Retinal pigment epithelial cell (primary cell): ENCODE measurements around the gene MRPS2.
"Not testable (repeated sequence)": the region's sequence is repeated elsewhere in the genome, so short reads cannot be mapped to it uniquely, and the experiment has no call there.

ENCODE experiments used
- DNase-seq: peaks from one replicate; pipeline ENCODE4 v3.0.0-alpha.2; 2010; ENCODE audit warnings: low read depth
- H3K4me3 ChIP-seq: 2 replicates; pipeline ENCODE4 v1.5.1; 2011; ENCODE audit warnings: mild to moderate bottlenecking, low read length, control low read depth, moderate library complexity
- TF ChIP-seq, protein P1 (sequence below): conservative IDR thresholded peaks from 2 replicates; pipeline ENCODE4 v1.5.1; 2011; ENCODE audit warnings: low read depth, low read length, control low read depth, inconsistent platforms

The MRPS2 gene

DNA sequence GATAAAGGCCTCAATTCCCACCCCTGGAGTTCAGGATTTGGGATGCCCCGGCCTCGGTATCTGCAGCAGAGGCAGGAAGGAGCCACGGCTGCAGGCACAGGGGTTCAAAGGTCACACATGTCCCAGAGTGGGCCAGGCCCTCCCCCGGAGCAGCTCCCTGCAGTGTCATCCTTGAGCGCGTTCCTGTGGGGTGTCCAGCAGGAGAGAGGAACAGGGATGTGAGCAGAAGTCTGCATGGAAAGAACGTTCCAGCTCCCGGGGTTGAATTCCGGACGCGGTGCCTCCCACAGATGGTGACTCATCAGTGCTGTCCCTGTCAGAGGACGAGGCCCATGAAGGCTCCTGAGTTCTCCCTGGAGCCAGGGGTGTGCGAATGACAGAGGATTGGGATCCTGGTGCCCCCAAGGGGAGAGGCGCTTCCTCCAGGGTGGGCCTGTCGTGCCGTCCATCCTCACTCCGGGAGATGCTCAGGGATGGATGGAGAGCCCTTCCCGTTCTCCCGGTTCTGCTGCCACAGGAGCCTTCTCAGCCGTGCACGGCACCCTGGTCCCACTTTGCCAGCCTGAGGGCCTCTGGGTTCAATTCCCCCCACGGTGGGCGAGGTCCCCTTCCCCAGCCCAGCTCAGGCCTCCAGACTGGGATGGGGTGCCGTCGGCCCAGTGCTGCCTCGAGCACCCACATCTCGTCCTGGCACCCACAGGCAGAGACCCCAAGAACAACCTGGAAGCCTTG lies 23.8 kb downstream of the MRPS2 start:
- no peak for DNase-seq
- TF ChIP-seq, protein P1, sequence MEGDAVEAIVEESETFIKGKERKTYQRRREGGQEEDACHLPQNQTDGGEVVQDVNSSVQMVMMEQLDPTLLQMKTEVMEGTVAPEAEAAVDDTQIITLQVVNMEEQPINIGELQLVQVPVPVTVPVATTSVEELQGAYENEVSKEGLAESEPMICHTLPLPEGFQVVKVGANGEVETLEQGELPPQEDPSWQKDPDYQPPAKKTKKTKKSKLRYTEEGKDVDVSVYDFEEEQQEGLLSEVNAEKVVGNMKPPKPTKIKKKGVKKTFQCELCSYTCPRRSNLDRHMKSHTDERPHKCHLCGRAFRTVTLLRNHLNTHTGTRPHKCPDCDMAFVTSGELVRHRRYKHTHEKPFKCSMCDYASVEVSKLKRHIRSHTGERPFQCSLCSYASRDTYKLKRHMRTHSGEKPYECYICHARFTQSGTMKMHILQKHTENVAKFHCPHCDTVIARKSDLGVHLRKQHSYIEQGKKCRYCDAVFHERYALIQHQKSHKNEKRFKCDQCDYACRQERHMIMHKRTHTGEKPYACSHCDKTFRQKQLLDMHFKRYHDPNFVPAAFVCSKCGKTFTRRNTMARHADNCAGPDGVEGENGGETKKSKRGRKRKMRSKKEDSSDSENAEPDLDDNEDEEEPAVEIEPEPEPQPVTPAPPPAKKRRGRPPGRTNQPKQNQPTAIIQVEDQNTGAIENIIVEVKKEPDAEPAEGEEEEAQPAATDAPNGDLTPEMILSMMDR = no peak
- no peak overlapping the region for H3K4me3 ChIP-seq

DNA sequence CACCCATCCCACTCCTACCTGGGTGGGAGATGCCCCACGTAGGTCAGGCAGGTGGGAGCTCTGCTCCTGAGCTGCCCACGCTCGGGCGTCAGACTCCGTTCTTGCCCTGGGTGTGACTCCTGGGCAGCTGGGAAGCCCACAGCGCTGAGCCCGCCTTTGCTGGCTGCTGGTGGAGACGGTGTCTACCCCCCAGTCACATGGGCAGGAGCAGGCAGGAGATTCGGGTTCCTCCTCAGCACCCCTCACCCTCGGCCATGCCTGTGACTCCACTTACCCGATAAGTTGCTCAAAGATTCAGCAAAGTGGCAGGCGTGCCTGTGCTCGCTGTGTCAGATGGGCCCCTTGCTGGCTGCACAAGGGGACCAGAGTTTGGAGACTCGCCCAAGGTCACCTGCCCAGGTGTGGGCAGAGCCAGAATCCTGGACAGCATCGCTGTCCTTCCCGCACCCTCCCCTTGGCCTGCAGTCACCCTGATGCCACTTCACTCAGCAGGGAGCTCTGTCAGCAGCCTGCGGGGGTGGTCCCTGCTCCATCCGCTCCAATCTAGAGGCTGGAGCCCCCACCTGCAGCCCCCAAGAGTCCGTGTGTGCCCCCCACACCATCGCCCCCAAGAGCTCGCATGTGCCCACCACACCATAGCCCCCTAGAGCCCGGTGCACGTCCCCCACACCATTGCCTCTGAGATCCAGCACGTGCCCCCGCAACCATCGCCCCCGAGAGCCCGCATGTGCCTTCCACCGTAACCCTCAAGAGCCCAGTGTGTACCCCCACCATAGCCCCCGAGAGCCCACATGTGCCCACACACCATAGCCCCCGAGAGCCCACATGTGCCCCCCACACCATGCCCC lies 25.0 kb downstream of the MRPS2 start:
- H3K4me3 ChIP-seq = no peak overlapping the region
- TF ChIP-seq, protein P1 = no peak
- no peak for DNase-seq

DNA sequence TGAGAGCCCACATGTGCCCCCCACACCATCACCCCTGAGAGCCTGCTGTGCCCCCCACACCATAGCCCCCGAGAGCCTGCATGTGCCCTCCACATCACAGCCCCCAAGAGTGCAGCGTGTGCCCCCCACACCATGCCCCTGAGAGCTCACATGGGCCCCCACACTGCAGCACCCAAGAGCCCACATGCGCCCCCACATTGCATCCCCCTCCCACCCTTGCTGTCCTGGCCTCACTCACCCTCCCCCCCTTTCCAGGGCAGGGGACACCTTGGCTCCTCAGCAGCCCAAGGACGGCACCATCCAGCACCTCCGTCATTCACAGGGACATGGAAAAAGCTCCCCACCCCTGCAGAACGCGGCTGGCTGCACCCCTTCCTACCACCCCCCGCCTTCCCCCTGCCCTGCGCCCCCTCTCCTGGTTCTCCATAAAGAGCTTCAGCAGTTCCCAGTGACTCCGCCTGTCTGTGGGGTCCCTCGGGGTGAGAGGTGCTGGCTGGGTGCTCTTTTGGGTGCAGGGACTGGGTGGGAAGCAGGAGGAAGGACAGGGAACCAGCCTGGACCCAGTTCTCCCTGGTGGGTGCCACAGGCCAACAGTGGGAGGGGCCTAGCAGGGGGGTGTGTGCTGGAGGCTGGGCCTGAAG lies 25.7 kb downstream of the MRPS2 start:
- no peak overlapping the region for H3K4me3 ChIP-seq
- DNase-seq = no peak
- TF ChIP-seq, protein P1 = no peak

DNA sequence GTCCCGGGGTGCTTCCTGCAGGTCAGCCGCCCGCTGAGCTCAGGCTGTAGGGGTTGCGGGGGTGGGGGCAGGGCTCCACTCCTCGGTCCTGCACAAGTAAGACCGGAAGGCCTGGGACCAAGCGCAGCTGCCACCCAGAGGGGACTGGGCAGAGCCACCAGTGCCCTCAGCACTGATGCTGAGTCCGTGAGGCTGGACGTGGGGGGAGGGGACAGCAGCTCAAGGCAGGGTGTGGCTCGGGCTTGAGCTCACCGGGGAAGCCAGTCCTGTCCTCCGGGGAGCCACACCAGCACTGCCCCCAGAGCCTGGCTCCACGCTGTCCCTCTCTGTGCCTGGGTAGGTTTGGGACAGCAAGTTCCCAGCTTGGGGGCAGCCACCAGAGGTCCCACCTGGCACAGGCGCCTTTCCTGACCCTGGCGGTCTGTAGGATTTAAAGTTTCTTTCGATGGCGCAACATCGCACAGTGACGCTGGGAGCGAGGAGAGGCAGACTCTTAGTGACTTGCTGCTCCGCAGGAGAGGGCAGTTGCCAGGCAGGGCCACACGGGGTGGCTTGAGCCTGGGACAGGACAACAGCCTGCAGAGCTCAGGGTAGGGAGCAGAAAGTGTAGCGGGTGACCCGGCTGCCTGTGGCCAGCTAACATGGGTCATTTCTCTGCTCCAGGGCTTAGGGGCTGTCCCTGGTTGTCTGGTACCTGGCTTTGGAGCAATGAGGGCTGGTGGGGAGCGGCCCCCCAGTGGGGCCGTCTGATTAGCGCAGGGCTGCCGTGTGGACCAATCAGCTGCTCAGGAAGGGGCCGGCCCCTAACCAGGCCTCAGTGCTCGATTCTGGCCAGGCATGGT lies 26.5 kb downstream of the MRPS2 start:
- TF ChIP-seq, protein P1 = no peak
- DNase-seq = no peak
- H3K4me3 ChIP-seq = no peak overlapping the region

DNA sequence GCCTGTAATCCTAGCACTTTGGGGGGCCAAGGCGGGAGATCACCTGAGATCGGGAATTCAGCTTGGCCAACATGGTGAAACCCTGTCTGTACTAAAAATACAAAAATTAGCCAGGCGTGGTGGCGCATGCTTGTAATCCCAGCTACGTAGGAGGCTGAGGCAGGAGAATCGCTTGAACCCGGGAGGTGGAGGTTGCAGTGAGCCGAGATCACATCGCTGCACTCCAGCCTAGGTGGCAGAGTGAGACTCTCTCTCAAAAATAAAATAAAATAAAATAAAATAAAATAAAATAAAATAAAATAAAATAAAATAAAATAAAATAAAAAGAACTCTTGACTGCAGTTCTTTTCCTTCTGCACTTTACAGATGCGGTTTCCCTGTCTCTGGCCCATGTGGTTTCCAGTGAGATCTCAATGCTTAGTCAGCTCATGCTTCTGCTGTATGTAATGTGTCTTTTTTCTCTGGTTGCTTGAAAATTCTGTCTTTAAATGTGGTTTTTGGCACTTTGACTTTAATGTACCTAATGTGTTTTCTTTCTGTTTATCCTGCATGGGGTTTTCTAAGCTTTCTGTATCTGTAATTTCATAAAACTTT lies 28.5 kb downstream of the MRPS2 start:
- DNase-seq, H3K4me3 ChIP-seq: not testable (repeated sequence)

DNA sequence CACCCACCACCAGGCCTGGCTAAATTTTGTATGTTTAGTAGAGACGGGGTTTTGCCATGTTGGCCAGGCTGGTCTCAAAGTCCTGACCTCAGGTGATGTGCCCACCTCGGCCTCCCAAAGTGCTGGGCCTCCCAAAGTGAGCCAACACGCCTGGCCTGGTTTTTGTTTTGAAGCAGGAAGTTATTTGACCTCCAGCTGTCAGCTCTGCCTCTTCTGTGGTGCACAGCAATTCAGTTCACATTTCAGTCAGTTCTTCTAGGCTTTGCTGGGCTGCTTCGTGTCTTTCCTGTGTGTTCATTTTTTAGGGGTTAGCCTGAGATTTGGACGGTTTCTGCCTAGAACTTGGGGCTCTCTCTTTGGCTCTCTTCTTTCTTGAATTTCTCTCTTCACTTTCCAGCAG lies 29.7 kb downstream of the MRPS2 start:
- H3K4me3 ChIP-seq = no peak overlapping the region
- no peak for DNase-seq
- TF ChIP-seq, protein P1 = no peak
